Mucosa of stomach (tissue), 1 donor: Measurements from ENCODE around the gene ZNF414.
"Not testable (repeated sequence)": the region's sequence is repeated elsewhere in the genome, so short reads cannot be mapped to it uniquely, and the experiment has no call there.

Experiments used
- H3K27me3 ChIP-seq: one replicate; pipeline ENCODE4 v1.7.0; 2013; ENCODE audit warnings: mild to moderate bottlenecking, low read length; ENCODE audit not compliant: control insufficient read depth, insufficient read depth
- H3K36me3 ChIP-seq: one replicate; pipeline ENCODE4 v1.7.0; 2013; ENCODE audit warnings: low read length; ENCODE audit not compliant: control insufficient read depth, insufficient read depth
- H3K4me1 ChIP-seq: one replicate; pipeline ENCODE4 v1.7.0; 2013; ENCODE audit warnings: mild to moderate bottlenecking, low read length; ENCODE audit not compliant: control insufficient read depth, insufficient read depth
- H3K4me3 ChIP-seq: one replicate; pipeline ENCODE4 v1.7.0; 2013; ENCODE audit warnings: low read length
- H3K9ac ChIP-seq: one replicate; pipeline ENCODE4 v1.7.0; 2013; ENCODE audit warnings: mild to moderate bottlenecking, low read length, moderate library complexity
- H3K9me3 ChIP-seq: one replicate; pipeline ENCODE4 v1.7.0; 2013; ENCODE audit warnings: mild to moderate bottlenecking, low read length, moderate library complexity; ENCODE audit not compliant: control insufficient read depth
- donor health status: Pancreatic carcinoma.

Gene ZNF414, protein sequence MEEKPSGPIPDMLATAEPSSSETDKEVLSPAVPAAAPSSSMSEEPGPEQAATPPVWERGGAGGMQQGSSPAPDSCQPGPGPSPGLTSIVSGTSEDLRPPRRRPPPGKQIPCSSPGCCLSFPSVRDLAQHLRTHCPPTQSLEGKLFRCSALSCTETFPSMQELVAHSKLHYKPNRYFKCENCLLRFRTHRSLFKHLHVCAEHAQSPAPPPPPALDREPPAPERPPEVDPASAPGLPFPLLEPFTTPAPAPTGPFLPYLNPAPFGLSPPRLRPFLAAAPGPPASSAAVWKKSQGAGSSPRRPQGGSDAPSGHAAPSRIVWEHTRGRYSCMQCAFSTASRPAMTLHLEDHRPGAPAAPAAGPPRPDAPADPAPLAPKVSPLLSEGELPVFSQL

DNA sequence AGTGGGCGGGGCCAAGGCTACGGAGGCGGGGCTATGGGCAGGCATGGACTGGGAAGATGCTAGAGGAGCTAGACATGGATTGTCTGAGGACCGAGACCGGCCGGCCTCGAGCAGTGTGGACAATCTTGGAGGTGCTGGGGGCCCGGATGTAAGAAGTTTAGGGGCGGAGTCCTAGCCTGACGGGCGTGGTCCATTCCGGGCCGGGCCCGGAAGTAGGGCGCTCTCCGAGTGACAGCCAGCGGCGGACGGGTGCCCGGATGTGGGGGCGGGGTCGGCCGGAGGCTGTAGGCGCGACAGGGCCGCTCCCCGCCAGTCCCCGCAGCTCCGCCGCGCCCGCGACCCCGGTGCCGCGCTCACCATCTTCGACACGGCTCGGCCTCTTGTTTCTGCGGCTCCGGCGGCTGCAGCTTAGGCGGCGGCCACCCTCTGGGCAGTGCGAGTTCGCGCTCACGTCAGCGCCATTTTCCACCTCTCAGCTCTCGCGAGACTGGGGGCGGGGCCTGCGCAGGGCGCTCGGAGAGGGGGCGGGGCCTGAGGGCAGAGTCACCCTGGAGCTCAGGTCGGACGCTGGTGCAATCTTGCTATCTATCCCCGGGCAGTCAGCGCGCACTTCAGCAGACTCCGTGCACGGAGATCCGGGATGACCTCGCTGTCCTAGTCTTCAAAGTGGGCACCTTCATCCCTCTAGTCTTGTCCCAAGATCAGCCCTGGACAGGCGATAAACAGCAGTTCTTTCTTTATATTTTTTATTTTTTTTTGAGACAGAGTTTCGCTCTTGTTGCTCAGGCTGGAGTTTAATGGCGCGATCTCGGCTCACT, at the start of gene ZNF414:
ZNF414 (minus strand) TSS at position 481 of the 818 bp plus-strand sequence; CDS start at position 360, 121 bp downstream.
- H3K4me3 ChIP-seq = peak within 1 kb of the TSS; percentile 29
- no peaks in the 10 kb centered on the region for H3K9me3 ChIP-seq
- peaks cover 5% of the 10 kb centered on the region for H3K36me3 ChIP-seq
- peaks cover 18% of the 10 kb centered on the region for H3K4me1 ChIP-seq
- H3K9ac ChIP-seq = peak within 1 kb of the TSS; percentile 70
- no peaks in the 10 kb centered on the region for H3K27me3 ChIP-seq

DNA sequence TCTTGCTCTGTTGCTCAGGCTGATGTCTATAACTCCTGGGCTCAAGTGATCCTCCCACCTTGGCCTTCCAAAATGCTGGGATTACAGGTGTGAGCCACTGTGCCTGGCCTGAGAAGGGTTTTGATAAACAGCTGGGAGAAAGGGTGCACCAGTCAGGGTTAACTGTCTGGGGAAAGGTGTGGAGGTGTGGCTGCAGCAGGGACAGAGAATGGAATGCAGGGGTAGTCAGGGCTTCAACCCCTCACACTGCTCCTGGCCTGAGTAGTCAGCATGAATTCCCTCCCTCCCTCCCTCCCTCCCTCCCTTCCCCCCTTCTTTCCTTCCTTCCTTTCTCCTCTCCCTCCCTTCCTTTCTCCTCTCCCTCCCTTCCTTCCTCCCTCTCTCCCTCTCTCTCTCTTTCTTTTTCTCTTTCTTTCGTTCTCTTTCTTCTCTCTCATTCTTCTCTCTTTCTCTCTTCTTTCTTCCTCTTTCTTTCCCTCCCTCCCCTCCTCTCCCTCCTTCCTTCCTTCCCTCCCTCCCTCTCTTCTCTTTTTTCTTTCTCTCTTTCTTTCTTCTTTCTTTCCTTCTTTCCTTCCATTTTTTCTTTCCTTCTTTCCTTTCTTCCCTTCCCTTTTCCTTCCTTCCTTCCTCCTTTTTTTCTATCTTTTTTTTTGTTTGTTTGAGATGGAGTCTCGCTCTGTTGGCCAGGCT, 47.3 kb upstream of the ZNF414 start:
- no peaks in the 10 kb centered on the region for H3K36me3 ChIP-seq
- H3K9ac ChIP-seq = no peak overlapping the region
- no peaks in the 10 kb centered on the region for H3K4me1 ChIP-seq
- no peak overlapping the region for H3K4me3 ChIP-seq
- H3K9me3 ChIP-seq = no peaks in the 10 kb centered on the region
- H3K27me3 ChIP-seq = no peaks in the 10 kb centered on the region

DNA sequence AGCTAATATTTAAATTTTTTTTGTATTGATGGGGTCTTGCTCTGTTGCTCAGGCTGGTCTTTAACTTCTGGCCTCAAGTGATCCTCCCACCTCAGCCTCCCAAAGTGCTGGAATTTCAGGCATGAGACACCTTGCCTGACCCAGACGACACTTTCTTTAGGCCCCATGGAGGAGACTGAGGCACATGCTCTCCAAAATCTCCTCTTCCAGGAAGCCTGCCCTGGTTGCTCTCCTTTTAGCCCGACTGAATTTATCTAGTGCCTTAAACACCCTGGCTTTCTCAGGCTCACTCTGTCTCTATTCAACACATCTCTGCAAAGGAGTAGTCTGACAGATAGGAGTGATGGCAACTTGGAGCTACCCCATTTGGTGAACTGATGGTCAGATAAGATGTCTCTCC, 44.4 kb upstream of the ZNF414 start:
- Histone ChIP-seq H3K9me3 (no peaks in the 10 kb centered on the region), H3K36me3 (no peaks in the 10 kb centered on the region), H3K9ac (no peak overlapping the region), H3K4me1 (no peaks in the 10 kb centered on the region), H3K27me3 (no peaks in the 10 kb centered on the region), H3K4me3 (no peak overlapping the region)

DNA sequence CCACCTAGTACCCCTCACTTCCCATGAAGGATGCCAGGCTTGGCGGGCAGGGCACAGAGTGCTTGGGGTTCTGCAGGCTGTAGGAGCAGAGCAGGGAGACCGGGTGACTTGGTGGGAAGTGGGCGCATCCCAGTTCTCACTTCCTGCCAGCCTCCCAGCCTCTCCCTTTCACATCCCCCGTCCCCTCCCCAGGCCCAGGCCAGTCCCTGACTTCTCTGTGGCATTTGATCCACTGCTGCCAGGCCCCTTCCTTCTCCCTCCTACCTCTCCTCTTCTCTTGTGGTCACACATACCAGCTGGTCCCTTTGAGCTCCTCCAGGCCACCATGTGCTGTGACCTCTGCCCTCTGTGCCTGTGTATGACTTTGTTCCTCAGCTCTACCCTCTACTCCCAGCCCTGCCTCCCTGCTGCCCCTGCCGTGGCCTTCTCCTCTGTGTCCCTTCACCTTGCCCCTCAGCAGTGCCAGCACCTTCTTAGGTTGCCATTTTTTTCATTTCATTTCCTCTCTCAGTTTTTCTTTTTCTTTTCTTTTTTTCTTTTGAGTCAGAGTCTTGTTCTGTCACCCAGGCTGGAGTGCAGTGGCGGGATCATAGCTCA, 43.8 kb upstream of the ZNF414 start:
- peaks cover 4% of the 10 kb centered on the region for H3K4me1 ChIP-seq
- no peak overlapping the region for H3K4me3 ChIP-seq
- H3K27me3 ChIP-seq = no peaks in the 10 kb centered on the region
- H3K36me3 ChIP-seq = no peaks in the 10 kb centered on the region
- H3K9ac ChIP-seq = no peak overlapping the region
- H3K9me3 ChIP-seq = no peaks in the 10 kb centered on the region

DNA sequence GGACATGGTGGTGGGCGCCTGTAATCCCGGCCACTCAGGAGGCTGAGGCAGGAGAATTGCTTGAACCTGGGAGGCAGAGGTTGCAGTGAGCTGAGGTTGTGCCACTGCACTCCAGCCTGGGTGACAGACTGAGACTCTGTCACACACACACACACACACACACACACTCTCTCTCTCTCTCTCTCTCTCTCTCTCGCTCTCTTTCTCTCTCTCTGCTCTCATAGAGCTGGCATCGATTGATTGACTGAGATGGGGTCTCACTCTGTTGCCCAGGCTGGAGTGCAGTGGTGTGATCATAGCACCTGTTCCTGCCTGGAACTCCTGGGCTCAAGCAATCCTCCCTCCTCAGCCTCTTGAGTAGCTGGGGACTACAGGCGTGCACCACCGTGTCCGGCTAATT, 39.8 kb upstream of the ZNF414 start:
- H3K36me3 ChIP-seq, H3K4me1 ChIP-seq, H3K9ac ChIP-seq, H3K9me3 ChIP-seq, H3K4me3 ChIP-seq, H3K27me3 ChIP-seq: not testable (repeated sequence)

DNA sequence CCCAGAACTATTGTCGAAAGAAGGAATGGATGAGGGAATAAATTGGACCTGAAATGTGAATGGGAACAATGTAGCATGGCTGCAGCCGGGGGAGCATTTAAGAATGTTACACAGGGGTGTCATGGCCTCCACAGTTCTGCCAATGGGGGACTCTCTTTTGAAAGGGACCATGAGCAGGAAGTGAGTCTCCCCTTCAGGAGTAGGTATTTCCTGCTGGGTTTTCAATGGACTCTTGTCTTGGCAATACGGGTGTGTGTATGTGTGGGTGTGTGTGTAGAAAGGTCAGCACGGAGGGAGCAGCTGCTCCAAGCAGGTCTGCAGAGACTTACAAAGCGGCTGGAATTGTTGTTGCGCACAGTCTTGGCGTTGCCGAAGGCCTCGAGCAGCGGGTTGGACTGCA, 38.8 kb upstream of the ZNF414 start:
- Histone ChIP-seq H3K9ac (no peak overlapping the region), H3K36me3 (no peaks in the 10 kb centered on the region), H3K27me3 (no peaks in the 10 kb centered on the region), H3K4me3 (no peak overlapping the region), H3K4me1 (peaks cover 4% of the 10 kb centered on the region), H3K9me3 (no peaks in the 10 kb centered on the region)

DNA sequence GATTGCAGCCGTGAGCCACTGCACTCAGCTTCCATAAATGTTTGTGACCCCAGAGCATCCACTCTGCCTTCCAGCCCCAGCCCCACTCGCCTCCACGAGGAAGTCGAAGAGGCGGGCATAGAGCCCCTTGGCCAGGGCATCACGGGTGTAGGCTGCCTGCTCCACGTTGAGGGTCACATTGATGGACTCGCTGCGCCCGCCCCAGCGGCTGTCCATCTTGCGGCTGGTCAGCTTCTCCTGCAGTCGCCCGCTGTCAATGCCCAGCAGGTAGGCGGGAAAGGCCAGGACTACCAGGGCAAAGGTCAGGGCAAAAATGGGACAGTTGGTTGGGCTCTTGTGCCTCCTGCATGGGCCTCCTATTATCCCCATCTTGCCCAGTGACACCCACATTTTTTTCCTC, 36.1 kb upstream of the ZNF414 start:
- H3K27me3 ChIP-seq = no peaks in the 10 kb centered on the region

DNA sequence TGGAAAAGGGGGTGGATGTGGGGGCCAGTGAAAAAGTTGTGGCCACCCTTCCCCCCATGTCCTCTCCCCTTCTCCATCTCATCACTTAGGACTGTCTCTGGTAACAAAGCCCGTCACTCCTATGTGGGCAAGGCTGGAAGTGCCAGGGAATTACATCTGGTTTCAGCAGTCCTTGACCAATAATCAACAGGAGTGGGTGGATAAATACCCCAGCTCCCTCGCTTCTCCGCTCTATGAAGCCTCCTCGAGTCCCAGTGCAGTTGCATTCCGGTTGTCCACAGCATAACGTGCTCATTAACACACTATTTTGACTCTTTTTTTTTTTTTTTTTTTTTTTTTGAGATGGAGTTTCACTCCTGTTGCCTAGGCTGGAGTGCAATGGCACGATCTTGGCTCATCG, 31.8 kb upstream of the ZNF414 start:
- Histone ChIP-seq H3K27me3 (no peaks in the 10 kb centered on the region), H3K4me3 (no peak overlapping the region), H3K9me3 (no peaks in the 10 kb centered on the region), H3K4me1 (no peaks in the 10 kb centered on the region), H3K36me3 (no peaks in the 10 kb centered on the region), H3K9ac (no peak overlapping the region)

More for the DNA sequence above, 36.1 kb upstream of the ZNF414 start:
- Histone ChIP-seq H3K9ac (no peak overlapping the region), H3K36me3 (no peaks in the 10 kb centered on the region), H3K9me3 (no peaks in the 10 kb centered on the region), H3K4me3 (no peak overlapping the region), H3K4me1 (peaks cover 4% of the 10 kb centered on the region)

DNA sequence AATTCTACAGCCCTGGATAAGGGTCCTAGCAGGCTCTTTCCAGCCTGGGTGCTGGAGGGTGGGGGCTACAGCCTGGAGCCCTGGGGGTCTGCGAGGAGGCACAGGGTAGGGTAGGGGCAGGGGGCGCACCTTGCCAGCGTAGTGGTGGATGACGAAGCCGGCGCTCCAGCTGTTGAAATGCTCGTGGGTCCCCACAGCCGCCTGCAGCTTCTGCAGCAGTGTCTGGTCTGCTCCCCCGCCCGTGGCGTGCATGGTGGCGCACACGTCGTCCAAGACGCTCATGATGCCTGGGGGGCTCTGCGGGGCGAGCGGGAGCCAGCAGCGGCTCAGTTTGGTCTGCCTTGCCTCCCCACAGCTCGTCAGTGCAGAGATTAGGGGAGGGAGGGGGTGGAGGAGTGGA, 30.2 kb upstream of the ZNF414 start:
- no peaks in the 10 kb centered on the region for H3K36me3 ChIP-seq
- no peaks in the 10 kb centered on the region for H3K9me3 ChIP-seq
- H3K9ac ChIP-seq = no peak overlapping the region
- no peaks in the 10 kb centered on the region for H3K27me3 ChIP-seq
- H3K4me1 ChIP-seq = no peaks in the 10 kb centered on the region
- H3K4me3 ChIP-seq = no peak overlapping the region

DNA sequence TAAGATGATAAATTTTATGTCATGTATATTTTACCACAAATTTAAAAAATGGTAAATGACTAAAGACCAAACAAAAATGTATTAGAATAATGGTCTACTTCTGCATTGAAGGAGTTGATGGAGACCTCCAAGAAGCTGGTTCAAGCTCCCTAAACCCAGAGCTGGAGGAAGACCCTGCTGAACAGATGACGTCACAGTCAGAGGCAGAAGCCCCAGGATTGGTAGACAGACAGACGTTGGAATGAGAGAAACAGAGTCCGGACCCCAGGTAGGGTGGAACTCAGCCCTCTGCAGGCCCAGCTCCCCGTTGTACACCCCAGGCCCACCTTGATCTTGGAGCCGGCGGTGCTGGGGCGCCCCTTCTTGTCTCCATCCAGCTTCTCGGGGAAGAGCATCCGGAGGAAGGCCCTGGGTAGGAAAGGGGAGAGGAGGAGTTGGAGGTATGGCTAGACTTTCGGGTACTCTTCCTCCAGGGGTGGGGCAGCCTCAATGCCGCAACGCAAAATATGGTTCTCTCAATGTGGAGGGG, 25.7 kb upstream of the ZNF414 start:
- H3K4me1 ChIP-seq = no peaks in the 10 kb centered on the region
- H3K9me3 ChIP-seq = no peaks in the 10 kb centered on the region
- H3K27me3 ChIP-seq = no peaks in the 10 kb centered on the region
- no peak overlapping the region for H3K9ac ChIP-seq
- no peaks in the 10 kb centered on the region for H3K36me3 ChIP-seq
- no peak overlapping the region for H3K4me3 ChIP-seq

DNA sequence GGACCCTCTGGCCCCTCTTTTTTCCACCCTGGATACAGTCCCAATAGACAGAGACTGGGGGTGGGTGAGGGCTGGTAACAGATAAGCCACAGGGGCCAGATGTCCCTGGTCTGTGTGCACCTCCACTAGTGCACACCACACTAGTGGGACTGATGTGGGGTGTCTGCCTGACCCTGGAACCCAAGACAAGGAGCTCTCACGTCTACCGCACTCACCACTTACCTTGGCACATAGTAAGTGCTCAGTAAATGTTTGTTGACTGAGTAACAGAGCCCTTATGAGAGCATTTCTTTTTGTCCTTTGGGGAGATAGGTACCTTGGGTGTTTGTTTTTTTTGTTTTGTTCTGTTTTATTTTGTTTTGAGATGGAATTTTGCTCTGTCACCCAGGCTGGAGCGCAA, 23.1 kb upstream of the ZNF414 start:
- H3K36me3 ChIP-seq = no peaks in the 10 kb centered on the region

More for the DNA sequence above, 23.1 kb upstream of the ZNF414 start:
- Histone ChIP-seq H3K4me1 (no peaks in the 10 kb centered on the region), H3K9ac (no peak overlapping the region), H3K4me3 (no peak overlapping the region), H3K27me3 (no peaks in the 10 kb centered on the region), H3K9me3 (no peaks in the 10 kb centered on the region)
